PC-3 (cell line): ENCODE results near the gene INTS1.

ENCODE experiments used
- CTCF ChIP-seq: fragments of 300-600 bp; sonication (generic); conservative IDR thresholded peaks from 2 replicates; pipeline ENCODE4 v1.5.1; 2017; ENCODE audit warnings: antibody characterized with exemption, low read depth, mild to moderate bottlenecking, low read length
- EZH2 ChIP-seq: fragments of 300-600 bp; sonication (generic); IDR thresholded peaks from one replicate; pipeline ENCODE4 v1.6.1; 2017; ENCODE audit warnings: antibody characterized with exemption, mild to moderate bottlenecking, low read length; ENCODE audit not compliant: unreplicated experiment

- TF ChIP-seq CTCF (no peak), EZH2 (no peak)
These were observed 12.0 kb downstream of the INTS1 start for GRCh38 chr7:1492221-1492620.
